Tibial nerve (tissue), 4 donors: Measurements from ENCODE around the gene ZDHHC11.
"Not testable (repeated sequence)": the region's sequence is repeated elsewhere in the genome, so short reads cannot be mapped to it uniquely, and the experiment has no call there.

Source experiments
- CTCF ChIP-seq, 5 experiments: fragments of 200-600 bp in 3 of 5; fragments of 450-650 bp in 2 of 5; sonication (generic) in 3 of 5; IDR thresholded peaks; one replicate each; pipeline ENCODE4 v1.5.1; 2016 to 2019; ENCODE audit warnings: antibody characterized with exemption in 5 of 5, mild to moderate bottlenecking in 3 of 5, moderate library complexity in 2 of 5
- EP300 ChIP-seq, 2 donors: sonication (generic); formaldehyde crosslinking; IDR thresholded peaks; one replicate each; pipeline ENCODE4 v1.6.1; 2017; ENCODE audit warnings: antibody characterized with exemption in 2 of 2, mild to moderate bottlenecking in 1 of 2
- POLR2A ChIP-seq, 2 donors: fragments of 450-650 bp; IDR thresholded peaks; one replicate each; pipeline ENCODE4 v1.6.1; 2017; ENCODE audit warnings: antibody characterized with exemption in 2 of 2, mild to moderate bottlenecking in 2 of 2, moderate library complexity in 2 of 2

- TF ChIP-seq CTCF, POLR2A, EP300 (IDR thresholded peaks at IDR 0.05): not testable (repeated sequence)
Observed at GRCh38 chr5:780571-780970, 70.2 kb downstream of the ZDHHC11 start.
